HG03457 (cell line): Measurements from ENCODE around the gene ATF6.

Experiments
- ATAC-seq: cut with Tn5 transposase; IDR thresholded peaks from one replicate; pipeline ENCODE4 v1.9.1; 2021; ENCODE audit warnings: moderate number of reproducible peaks; ENCODE audit not compliant: unreplicated experiment

The ATF6 gene

DNA sequence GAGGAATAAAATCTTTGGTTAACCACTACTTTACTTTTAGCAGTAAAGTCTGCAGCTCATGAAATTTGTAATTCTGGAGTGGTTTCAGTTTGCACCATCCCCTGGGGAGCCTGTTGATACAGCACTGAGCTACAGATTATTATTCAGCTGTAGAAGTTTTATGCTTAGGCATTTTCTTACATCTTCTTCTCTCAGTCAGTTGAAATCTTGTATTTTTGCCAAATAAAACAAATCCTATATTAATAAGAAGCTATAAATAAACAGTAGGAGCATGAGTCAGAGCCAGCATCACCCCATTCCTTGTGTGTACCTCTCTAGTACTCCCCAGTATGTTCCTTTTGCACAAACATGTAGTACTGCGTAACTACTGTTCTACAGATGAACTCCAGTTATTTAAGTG is 118.9 kb downstream of the ATF6 start:
- no peak for ATAC-seq

DNA sequence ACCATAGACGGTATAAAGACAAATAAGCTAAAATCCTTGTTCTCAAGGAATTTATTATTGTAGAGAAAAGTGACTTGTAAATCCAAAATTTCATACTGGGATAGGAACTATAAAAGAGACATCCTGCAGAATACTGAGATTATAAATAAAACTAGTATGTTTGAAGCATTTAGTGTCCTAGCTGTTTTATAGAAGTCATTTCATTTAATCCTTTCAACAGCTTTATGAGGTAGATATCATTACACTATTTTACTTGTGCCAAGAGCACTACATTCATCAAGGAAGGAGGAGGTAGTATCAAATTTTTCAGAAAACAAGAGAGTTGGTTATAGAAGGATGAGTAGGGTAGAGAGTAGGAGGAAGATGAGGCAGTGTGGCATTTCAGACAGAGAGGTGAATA is 119.6 kb downstream of the ATF6 start:
- no peak for ATAC-seq

DNA sequence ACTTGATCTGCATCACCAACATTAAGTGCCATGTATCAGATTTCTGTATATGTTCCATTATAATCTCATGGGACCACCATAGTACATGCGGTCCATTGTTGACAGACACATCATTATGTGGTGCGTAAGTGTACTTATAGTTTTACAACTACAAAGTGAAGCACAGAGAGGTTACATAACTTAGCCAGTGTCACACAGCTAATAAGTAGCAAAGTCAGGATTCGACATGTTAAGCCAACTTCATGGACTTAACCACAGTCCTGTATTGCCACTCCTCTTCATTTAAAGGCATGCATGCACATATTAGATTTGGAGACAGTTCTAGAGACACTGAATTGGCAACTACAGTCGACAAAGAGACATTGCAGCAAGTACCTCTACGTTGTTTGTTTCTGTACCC is 120.5 kb downstream of the ATF6 start:
- ATAC-seq: no peak

DNA sequence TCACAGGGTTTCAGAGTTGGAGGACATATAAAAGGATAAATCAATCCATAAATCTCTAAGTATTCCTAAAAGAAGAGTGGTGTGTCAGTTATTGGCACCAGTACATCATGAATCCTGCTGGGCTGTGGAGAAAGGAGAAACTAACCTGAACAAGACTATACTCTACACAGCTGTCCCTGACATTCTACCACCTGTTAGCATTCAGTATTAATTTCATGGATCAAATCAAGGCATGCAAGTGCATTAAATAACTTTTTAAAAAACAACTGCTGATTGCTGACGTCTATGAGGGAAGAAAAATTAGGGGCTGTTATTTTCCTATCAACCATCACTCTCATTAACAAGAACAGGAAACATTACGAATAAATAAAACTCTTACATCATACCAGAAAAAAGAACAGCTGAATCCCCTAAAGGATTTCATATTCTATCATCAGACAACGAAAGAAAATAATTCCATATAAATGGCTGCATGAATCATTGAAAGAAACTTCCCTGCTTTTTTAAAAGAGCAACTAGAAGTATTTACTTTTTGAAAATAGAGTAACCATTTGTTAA is 121.7 kb downstream of the ATF6 start:
- ATAC-seq: no peak

DNA sequence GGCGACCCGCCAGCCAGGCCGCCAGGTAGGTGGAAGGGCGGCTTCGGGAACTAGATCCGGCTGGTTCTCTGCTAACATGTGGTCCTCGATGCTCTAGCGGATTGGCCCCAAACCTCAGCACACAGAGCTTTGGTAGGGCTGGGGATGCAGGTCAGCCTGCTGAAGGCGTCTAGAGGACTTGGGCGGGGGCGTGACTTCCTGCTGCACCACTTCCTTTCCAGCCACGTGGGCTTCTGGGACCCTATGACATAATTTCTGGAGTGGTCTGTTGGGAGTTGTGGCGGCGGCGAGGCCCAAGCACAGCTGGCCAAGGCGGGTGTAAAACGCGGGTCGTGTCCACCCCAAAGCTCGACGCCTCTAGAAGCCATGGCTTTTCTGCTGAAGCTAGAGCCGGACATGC is 124.5 kb downstream of the ATF6 start:
- ATAC-seq: no peak

DNA sequence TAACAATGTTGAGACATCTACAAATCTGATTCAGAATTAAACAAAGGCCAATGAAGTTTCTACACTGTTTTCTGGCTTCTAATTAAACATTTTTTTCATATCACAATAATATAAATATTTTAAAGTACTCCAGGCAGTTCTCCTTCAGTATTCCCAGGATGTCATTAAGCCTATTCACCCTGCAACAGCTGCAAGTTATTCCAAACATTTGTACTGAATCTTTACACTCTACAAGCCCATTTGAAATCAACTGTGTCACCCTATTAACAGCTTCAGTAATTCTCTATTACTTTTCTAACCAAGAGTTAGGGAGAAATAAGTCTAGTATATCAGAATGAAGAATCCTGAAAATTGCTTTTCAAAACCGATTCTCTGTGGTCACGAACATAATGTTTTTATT is 133.0 kb downstream of the ATF6 start:
- no peak for ATAC-seq

DNA sequence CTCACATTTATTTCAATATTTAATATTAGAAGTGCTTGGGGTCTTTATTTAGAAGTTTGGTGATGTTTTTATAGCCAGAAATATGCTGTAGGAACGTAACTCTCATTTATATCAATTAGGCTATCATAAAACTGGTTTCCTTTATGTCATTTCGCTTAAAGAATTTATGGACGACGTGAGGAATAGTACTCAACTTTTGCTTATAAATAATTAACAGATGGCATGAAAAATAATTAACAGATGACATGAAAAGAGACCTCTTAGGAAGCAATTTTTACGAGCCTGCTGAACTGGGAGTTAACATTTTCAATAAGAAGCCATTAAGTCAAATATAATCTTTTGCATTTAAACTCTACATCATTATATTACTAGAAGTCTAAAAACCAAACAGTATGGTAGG is 134.0 kb downstream of the ATF6 start:
- no peak for ATAC-seq

DNA sequence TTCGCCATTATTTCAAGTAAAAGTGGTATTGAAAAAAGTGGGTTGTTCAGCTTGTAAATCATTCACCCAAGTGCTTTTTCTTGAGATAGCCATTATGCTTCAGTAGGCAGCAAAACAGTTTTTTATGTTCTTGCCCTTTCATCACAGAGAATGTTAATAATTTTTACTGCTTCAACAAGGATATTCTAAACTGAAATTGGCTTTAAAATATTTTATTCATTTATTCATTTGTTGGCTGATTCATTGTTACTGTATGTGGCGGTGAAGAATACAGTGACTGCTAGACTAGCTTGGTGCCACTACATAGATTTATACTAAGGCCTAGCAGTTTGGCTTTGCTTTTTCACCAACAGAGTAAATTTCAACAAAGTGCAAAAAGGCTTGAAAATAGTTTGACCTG is 136.1 kb downstream of the ATF6 start:
- ATAC-seq: no peak

DNA sequence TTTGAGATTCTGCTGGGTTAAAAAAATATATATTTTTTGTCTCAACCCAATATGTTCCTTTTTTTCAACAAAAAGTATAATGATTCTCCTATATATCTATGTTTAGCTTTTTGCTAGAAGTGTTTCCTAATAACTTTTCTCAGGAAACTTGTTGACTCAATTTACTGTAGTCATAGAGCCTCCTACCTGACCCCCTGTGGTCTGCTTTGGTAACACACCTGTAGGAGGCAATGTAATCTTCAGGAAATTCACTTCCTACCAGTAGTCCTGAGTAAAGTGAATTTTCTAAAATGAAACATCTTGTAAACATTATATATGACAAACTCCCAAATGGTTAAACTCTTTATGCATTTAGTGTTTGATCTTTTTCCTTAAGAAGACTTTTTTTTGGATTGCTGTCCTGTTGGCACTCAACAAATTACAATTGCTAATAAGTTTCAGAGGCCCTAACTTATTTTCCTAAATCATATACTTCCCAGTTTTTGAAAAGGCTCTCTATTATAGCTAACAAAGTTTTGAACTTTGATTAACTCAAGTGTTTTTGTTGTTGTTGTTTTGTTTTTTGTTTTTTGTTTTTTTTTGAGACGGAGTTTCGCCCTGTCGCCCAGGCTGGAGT is 139.3 kb downstream of the ATF6 start:
- ATAC-seq: no peak

DNA sequence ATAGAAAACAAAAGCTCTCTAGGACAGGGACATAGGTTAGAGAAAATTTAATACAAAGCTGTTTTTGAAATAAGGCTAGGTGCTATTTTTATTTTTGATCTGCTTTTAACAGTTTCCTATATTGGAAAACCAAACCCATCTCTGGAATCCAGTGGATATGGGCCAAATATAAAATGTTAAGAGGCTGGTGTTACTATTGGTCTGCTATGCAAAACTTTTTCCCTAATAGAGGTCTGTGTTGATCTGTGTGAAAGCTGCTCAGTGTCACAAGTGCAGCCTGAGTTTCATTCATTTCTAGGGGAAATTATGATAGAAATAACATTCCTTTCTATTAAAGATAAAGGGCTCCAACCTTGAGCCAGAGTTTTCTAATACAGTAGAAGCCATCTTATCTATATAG is 141.1 kb downstream of the ATF6 start:
- no peak for ATAC-seq

DNA sequence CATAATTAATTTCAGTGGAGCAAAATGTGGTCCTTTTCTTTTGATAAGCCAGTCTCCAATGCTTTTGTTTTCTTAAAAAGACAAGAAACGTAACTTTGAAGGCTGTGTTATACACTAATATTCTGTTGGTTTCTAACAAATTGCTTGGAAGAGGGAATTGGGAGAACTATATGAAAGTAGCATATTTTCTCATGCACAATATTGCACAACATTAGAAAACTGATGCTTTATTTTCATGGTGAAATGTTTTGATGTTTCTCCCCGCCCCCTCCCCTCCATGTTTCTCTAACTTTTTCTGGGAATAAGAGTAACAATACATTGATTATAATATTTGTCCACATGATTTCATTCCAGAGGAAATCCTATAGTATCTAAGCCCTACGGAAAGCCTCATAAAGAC is 142.1 kb downstream of the ATF6 start:
- ATAC-seq: no peak

DNA sequence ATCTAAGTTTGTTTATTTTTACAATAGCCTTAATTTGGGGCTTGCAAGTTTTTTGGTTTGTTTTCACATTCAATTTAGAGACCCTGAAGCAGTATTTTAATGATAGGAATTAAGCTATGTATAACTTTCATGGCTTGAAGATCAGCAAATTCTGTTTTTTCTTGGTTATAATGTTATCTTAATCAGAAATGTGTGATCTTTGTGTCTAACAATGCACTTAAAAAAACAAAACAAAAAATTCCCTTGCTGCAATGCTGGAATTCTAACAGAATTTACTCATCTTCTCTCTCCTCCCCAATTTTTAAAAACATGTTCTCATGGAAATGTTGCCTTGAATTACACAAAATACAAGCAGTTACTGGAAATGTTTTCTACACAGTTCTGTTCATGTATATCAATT is 144.5 kb downstream of the ATF6 start:
- ATAC-seq: no peak

DNA sequence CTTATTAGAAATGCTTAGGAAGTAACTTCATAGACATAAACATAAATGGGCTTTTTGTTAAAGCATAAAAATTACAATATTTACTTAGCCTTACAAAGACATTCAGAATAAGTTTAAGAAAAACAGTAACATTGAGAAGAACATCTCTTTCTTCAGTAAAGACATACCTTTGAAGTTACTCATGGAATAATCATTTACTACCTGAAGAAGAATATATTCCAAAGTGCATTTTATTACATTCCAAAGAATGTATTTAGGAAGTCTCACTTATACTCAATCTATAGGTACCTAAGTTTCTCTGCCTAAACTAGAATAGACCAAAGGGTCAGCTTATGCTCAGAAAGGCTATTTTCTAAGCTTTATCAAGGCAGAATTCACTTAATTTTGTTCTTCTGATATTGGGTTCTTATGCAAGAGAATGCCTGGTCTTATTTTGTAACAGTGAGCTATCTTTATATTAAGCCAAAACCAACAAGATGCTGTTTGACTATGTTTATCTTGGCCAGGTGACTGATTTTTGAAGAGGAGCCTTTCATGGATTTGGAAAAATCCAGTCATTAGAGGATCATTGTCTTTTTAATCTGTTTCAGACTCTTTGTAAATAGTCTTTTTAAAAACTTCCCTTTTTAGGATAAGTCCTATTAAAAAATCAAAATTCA is 147.5 kb downstream of the ATF6 start:
- ATAC-seq: no peak

DNA sequence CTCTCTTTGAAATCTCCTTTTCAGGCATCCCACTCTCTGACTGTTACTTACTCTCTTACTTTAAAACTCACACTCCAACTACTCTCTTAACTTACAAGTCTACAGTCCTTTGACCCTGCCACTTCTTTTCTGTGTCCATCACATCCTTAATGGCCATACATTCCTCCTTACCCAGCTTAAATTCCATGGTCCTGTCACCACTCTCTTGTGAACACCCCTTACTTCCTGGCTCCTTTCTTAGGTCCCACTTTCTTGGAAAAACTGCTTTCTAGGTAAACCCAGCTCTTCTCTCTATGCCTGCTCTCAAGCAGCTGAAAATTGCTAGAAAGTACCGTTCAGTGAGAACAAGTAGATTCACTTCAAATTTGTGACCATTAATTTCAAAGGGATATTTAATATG is 148.5 kb downstream of the ATF6 start:
- no peak for ATAC-seq

DNA sequence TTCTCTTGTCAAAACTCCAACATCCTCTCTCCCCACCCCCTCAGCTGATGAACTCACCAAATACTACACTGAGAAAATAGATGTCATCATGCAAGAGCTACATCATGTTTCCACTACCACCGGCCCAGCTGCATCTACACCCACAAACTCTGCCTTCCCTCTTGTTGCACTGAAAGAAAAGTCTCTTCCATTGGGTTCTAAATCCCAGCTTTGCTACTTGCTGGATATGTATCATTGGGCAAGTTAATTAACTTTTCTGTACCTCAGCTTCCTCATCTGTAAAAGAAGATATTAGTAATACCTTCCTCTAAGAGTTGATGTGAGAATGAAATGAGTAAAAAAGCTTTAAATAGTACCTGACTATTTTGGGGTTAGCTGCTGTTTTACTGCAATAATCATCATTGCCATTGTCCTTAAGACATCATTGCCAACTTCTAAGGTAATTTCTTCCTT is 149.0 kb downstream of the ATF6 start:
- peak; percentile 83 for ATAC-seq

DNA sequence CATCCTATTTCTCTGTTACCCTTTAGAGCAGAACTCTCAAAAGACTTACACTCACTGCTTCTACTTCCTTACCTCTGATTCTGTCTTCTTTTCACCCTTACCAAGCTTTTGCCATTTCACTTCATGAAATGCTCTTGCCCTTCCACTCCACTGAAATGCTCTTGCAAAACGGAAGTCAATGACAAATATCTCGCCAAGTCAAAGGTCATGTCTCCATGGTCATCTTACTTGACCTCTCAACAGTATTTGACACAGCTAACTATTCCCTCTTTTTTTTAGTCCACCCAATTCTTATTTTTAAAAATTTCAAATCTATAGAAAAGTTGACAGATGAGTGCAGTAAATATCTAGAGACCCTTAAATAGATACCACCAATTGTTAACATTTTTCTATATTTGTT is 149.9 kb downstream of the ATF6 start:
- ATAC-seq: no peak

DNA sequence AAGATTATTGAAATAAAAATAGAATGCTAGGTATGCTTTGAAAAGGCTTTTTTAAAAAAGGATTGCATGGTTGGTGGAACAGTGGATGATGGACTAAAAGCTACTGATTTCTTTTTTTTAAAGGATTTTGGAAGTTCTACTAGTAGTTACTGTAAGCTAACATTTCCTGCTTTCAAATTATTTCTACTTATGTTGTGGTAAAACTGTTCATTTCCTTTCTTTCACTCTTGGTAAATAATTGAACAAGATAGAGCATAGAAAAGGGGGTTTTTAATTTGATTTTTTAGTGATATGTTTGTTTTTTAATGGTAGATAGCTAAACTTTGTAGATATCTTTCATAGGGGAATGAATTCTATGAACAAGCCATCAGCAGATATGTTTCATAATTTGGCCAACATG is 153.1 kb downstream of the ATF6 start:
- no peak for ATAC-seq

DNA sequence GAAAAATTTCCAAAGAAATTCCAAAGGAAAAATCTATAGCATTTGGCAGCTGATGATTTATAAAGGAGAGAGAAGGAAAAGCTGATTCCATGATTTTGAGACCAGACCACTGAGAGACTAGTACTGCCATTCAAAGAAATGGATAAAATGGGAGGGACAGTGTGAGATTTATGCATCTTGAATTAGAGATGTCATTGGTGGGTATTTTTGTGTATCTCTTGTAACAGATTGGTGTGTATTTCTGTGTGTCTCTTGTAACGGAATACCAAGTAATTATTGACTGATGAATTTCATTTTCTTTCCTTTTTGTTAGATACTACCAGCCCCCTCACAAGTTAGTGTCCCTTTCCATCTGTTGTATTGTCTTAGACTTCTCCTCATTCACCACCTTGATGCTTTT is 155.4 kb downstream of the ATF6 start:
- no peak for ATAC-seq

DNA sequence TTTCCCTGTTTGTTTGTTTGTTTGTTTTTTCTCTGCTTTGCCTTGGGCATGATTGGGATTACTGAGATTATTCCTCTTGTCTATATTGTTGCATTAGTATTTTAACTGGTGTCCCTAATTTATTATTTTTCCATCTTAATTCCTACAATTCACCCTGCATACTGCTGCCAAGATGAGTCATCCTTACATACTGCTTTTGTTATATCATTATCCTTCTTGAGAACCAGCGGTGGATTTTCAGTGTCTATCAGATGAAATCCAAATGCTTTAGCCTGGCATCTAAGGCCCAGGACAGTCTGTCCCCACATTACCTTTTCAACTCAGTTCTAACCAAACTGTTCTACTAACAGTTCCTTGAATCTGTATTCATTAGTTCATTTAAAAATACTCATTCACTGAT is 155.9 kb downstream of the ATF6 start:
- no peak for ATAC-seq

DNA sequence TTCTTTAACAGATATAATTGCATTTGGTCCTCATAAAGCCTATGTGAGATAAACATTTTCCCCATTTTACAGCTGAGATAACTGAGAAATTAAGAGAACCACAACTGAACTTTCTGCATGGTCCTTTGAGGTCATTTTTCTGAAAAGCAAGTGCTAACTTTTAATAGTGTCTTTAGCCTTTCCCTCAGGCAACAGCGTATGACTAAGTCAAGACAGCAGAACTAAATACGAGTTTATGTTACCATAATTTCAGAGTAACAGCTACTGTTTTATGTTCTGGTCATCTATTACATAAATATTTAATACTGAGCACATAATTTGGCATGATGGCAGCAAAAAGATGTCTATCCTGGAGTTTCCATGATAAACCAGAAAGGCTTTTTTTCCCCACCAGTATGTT is 161.9 kb downstream of the ATF6 start:
- no peak for ATAC-seq

DNA sequence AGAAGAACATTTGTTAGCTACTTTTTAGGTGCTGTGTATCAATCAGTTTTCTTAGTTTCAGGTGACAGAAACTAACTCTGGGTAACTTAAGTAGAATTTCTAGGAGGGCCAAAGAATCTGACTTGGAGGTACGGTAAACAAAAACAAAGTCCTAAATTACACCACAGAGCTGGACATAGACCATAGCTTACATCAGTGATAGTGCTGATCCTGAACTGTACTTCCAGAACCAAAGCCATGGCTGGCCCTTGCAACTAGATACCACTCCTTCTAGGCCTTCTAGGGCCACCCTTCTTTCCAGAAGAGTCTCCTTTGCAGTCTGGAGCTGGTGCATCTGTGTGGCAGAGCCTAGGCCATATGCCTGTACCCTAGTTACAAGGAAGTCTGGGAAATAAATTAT is 163.0 kb downstream of the ATF6 start:
- ATAC-seq: no peak

DNA sequence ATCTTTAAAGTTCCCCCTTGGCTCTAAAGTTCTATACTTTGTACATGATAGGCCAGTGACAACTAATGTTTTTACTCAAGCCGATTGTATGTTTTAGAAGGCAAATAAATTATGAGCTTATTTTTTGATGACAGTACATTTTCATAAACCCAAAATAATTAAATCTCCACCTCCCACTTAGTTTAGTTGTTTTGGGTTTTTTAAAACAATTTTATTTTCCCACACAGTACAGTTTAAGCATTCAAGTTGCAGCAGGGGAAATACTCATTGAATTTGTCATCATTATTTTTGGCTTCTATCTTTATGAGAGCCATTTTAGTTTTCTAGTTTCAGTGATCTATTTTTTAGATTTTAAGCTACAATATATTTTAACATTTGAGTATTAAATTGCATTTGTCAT is 163.9 kb downstream of the ATF6 start:
- ATAC-seq: no peak

DNA sequence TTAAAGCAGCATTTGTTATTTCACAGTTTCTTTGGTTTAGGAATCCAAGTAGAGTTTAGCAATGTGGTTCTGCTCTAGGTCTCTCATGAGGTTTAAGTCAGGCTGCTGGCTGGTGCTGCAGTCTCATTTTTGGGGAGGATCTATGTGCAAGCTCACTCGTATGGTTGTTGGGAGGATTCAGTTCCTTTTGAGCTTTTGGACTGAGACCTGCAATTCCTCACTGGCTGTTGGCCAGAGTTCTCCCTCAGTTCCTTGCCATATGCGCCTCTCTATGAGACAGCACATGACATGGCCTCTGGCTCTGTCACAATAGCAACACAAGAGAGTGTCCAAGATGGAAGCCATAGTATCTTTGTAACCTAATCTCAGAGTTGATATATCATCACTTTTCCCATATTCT is 166.5 kb downstream of the ATF6 start:
- no peak for ATAC-seq
